IPS-NIHi7 (cell line): ENCODE data around the gene GAB3.
"Not testable (repeated sequence)": the region's sequence is repeated elsewhere in the genome, so short reads cannot be mapped to it uniquely, and the experiment has no call there.

Experiments
- DNase-seq: peaks from one replicate; pipeline ENCODE4 v3.0.0; 2012; ENCODE audit warnings: mixed read lengths; ENCODE audit errors: extremely low spot score

GAB3 gene

DNA sequence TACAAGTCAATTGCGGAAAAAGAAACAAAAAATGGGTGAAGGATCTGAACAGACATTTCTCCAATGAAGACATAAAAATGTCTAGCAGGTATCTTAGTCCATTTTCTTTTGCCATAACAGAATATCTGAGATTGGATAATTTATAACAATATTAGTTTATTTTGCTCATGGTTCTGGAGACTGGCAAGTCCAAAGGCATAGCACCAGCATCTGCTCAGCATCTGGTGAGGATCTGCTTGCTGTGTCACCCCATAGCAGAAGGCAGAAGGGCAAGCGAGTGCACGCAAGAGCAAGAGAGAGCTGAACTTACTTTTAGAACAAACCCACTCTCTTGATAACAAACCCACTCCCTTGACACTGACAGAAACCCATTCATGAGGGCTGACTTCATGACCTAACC, 29.7 kb downstream of the GAB3 start:
- no peak for DNase-seq

- no peak for DNase-seq
These were observed 30.8 kb downstream of the GAB3 start for GRCh38 chrX:154720067-154720466.

- peak; percentile 2 for DNase-seq
These were observed 31.7 kb downstream of the GAB3 start for GRCh38 chrX:154719132-154719675.

GRCh38 chrX:154718616-154719015, 32.3 kb downstream of the GAB3 start:
- DNase-seq = no peak

DNA sequence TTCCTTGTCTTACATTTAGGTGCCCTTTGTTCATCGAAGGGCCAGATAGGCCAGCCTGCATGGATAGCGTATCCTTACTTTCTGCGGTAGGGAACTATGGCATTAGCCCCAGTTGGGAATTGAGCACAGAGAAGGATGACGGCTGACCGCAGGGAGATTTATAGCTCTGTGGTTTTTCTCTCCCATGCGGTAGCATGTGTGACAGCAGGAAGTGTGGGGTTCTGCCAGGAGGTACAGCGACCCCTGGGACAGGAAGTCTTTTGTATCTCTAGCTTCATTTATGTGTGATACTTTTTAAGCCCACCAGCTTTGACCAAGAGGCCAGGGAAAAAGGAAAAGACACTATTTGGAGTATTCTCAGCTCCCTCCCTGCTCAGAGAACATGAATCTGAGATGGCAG, 33.1 kb downstream of the GAB3 start:
- DNase-seq = no peak

DNA sequence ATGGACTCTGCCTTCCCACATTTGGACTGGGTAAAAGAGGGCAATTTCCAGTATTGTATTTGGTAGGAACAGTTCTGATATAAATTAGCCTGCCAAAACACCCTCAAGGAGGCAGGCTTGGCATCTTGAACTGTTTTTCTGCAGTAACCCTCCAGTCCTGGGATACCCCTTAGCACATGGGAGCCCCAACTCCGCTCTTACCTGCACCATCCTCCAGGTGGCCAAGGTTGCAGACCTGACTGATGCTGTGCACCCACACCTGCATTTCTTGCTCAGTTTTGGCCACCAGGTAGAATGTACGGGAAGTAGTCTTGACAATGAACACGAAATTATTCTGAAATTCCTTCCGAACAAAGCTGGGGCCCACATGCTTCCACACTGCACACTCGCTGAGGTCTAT, 35.1 kb downstream of the GAB3 start:
- DNase-seq = no peak

- peak; percentile 65 for DNase-seq
These were observed 36.0 kb downstream of the GAB3 start for GRCh38 chrX:154714925-154715324.

- no peak for DNase-seq
These were observed 37.8 kb downstream of the GAB3 start for GRCh38 chrX:154712781-154713740.

GRCh38 chrX:154711264-154711663, 39.6 kb downstream of the GAB3 start:
- no peak for DNase-seq

DNA sequence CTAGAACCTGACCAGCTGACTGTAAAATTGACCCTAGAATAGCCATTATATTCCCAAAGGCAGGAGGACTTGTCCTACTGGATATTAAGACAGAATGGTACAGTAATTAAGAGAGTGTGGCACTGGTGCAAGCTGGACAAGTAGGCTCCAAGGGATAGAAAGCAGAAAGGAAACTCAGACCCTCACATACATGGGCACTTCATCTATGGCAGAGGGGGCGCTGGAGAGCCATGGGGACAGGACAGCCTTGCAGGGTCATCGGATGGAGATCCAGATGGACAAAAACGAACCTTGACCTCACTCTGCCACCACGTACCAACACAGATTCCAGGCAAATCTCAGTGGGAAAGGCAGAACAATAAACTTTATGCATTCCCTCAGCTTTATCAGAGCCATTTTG, 40.6 kb downstream of the GAB3 start:
- DNase-seq = no peak

GRCh38 chrX:154698630-154699248, 52.1 kb downstream of the GAB3 start:
- peak; percentile 22 for DNase-seq

GRCh38 chrX:154696676-154697045, 54.2 kb downstream of the GAB3 start:
- DNase-seq = no peak

DNA sequence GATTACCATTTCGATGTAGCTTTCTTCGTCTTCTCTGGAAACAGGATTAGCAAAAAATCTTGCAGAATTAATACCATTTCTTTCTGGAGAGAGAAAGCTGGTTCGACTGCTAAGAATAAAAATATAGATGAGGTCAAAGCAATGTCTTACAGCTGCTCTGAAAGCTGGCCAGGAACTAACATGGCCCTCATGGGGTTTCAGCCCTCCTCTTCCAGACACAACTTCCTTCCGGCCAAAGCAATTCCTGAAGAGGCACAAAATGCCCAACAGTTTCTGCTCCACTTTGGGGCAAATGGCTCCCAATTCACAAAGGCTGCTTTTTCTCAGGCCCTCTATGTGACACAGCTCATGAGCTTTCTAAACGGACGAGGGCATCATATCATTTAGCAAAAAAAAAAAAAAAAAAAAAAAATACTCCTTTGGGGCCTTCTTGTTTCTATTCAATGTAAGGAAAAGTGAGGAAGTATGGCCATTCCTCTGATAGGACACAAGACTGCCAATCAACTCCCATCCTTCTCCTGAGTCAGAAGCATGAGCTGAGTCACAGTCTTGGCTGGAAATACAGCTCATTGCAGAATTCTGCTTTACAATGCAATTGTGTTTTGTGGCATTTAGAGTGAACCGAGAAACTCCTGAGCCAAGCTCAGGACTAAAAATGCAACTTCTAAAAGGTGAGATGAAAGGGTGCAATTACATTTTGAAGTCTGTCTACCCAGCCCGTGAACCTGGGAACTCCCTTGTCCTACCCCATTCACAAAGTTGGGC, 54.8 kb downstream of the GAB3 start:
- no peak for DNase-seq

DNA sequence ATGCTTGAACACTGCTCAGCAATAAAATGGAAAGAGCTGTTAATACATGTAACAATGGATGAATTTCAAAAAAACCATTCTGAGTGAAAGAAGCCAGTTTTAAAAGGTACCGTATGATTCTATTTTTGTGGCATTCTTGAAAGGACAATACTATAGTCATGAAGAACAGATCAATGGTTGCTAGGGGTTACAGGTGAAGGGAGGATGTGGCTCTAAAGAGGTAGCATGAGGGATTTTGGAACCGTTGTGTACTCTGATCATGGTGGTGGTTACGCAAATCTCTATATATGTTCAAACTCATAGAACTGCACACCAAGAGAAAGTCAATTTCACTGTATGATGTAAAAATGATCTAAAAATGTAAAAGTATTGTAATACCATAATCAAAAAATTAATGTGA, 57.5 kb downstream of the GAB3 start:
- no peak for DNase-seq

- not testable (repeated sequence) for DNase-seq
These were observed 60.4 kb downstream of the GAB3 start for GRCh38 chrX:154690438-154690837.

GRCh38 chrX:154672084-154672483, 78.8 kb downstream of the GAB3 start:
- not testable (repeated sequence) for DNase-seq

DNA sequence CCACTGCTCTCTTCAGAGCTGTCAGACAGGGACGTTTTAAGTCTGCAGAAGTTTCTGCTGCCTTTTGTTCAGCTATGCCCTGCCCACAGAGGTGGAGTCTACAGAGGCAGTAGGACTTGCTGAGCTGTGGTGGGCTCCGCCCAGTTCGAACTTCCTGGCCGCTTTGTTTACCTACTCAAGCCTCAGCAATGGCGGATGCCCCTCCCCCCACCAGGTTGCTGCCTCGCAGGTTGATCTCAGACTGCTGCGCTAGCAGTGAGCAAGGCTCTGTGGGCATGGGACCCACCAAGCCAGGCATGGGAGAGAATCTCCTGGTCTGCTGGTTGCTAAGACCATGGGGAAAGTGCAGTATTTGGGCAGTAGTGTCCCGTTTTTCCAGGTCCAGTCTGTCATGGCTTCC, 80.0 kb downstream of the GAB3 start:
- DNase-seq = not testable (repeated sequence)

DNA sequence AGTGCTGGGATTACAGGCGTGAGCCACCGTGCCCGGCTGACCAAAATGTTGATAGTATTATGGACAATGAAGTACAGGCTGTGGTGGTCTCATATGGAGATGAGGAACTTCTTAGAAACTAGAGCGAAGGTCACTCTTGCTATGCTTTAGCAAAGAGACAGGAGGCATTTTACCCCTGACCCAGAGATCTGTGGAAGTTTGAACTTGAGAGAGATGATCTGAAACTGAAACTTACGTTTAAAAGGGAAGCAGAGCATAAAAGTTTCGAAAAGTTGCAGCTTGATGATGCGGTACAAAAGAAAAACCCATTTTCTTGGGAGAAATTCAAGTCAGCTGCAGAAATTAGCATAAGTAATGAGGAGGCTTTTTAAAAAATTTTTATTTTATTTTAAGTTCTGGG, 89.0 kb downstream of the GAB3 start:
- DNase-seq = no peak

DNA sequence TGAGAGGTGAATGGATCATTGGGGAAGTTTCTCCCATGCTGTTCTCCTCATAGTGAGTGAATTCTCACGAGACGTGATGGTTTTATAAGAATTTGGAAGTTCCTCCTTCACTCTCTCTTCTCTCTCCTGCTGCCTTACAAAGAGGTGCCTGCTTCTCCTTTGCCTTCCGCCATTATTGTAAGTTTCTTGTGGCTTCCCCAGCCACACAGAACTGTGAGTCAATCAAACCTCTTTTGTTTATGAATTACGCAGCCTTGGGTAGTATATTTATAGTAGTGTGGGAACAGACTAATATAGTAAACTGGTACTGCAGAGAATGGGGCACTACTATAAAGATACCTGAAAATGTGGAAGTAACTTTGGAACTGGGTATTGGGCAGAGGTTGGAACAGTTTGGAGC, 89.7 kb downstream of the GAB3 start:
- no peak for DNase-seq

GRCh38 chrX:154660541-154660940, 90.3 kb downstream of the GAB3 start:
- DNase-seq = no peak

GRCh38 chrX:154658957-154659356, 91.9 kb downstream of the GAB3 start:
- no peak for DNase-seq

DNA sequence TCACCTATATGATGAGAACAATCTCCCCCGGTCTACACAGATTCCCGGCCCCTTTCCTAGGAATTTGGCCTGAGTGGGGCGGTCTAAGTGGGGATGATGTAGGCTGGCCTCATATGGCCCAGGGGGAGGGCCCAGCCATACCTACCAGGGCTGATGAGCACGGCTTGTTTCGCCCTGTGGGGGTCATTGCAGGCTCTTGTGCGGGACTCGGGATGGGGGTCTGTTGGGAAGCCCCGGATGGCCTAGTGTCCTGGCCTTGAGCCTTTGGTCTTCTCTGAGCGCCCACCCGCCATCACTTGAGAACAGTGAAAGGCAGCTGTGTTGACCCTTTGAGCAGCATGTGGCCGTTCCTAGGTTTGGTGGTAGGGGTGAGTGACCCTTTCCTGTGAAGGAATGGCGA, 92.7 kb downstream of the GAB3 start:
- DNase-seq = no peak
